Duodenal mucosa (tissue), 2 donors: ENCODE measurements around the gene QSOX2.

Experiments
- H3K27ac ChIP-seq: one replicate; pipeline ENCODE4 v1.7.0; 2013; ENCODE audit warnings: low read depth, low read length
- H3K27me3 ChIP-seq, 2 donors: one replicate each; pipeline ENCODE4 v1.7.0; 2013; ENCODE audit warnings: low read length in 2 of 2, control low read depth in 1 of 2; ENCODE audit not compliant: insufficient read depth in 2 of 2, control insufficient read depth in 1 of 2
- H3K36me3 ChIP-seq, 2 donors: one replicate each; pipeline ENCODE4 v1.7.0; 2013; ENCODE audit warnings: low read length in 2 of 2, control low read depth in 1 of 2; ENCODE audit not compliant: insufficient read depth in 2 of 2, control insufficient read depth in 1 of 2
- H3K4me1 ChIP-seq, 2 donors: one replicate each; pipeline ENCODE4 v1.7.0; 2013; ENCODE audit warnings: low read length in 2 of 2, control low read depth in 1 of 2; ENCODE audit not compliant: insufficient read depth in 2 of 2, control insufficient read depth in 1 of 2
- H3K4me3 ChIP-seq, 2 donors: one replicate each; pipeline ENCODE4 v1.7.0; 2013; ENCODE audit warnings: low read length in 2 of 2, low read depth in 1 of 2
- H3K9ac ChIP-seq, 2 donors: one replicate each; pipeline ENCODE4 v1.7.0; 2013; ENCODE audit warnings: low read length in 2 of 2, low read depth in 1 of 2
- H3K9me3 ChIP-seq, 2 donors: one replicate each; pipeline ENCODE4 v1.7.0; 2013; ENCODE audit warnings: low read length in 2 of 2, control low read depth in 1 of 2; ENCODE audit not compliant: control insufficient read depth in 1 of 2

QSOX2 gene

DNA sequence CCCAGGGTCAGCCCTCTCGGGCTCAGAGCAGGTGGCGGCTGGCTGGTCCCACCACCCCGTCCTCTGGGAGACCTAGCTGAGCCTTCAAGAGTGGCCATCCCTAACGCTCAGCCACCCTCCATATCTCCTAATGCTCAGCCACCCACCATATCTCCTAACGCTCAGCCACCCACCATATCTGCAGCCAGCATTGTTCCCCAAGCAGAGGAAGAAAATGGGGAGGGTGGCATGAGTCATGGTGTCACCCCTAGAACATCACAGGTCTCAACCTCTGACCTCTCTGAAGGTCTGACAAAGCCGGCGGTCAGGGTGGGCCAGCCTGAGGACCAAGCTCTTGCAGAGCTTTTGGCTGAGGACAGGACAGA, 55.4 kb downstream of the QSOX2 start:
- Histone ChIP-seq H3K9ac (no peak overlapping the region), H3K27me3 (peaks cover 19 to 41% of the 10 kb centered on the region in 2 donors), H3K4me1 (no peaks in the 10 kb centered on the region), H3K27ac (no peak overlapping the region), H3K9me3 (no peaks in the 10 kb centered on the region), H3K4me3 (no peak overlapping the region), H3K36me3 (no peaks in the 10 kb centered on the region)

DNA sequence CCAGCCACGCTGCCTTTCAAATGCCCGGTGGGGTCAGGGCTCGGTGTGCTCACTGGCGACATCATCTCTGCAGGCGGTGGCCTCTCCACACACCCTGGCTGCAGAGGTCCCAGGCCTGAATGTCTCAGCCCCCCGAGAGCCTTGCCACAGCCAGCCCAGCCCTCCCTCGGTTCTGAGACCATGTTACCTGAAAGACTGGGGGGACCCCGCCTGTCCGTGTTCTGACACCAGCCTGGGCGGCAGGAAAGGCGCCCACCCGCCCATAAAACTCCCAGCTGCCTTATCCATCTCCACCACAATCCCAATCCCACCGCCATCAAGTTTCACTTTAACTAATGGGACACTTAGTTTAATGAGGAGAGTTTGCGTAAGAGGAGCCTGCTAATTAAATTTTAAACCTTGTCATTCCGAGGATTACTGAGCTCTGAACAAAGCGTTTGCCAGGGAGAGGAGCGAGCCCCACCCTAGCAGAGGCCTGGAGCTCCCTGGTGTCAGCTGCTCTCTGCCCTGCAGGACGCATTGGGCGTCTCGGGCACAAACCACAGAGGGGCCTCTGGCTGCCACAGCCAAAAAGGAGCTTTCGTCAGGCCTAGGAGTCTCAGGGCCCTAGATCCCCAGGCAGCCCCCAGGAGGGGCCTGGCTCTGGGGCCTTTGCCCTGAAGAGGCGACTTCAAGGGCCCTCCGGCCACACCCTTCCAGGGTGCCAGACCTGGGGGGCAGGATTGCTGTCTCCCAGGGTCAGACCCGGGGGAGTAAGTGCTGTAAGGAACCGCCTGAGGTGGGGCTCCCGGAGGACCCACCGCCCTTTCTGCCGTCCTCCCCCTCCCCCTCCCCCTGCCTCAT, 56.0 kb downstream of the QSOX2 start:
- Histone ChIP-seq H3K9ac (no peak overlapping the region), H3K27me3 (peaks cover 23 to 36% of the 10 kb centered on the region in 2 donors), H3K27ac (no peak overlapping the region), H3K9me3 (no peaks in the 10 kb centered on the region), H3K4me3 (no peak overlapping the region), H3K4me1 (no peaks in the 10 kb centered on the region), H3K36me3 (no peaks in the 10 kb centered on the region)

DNA sequence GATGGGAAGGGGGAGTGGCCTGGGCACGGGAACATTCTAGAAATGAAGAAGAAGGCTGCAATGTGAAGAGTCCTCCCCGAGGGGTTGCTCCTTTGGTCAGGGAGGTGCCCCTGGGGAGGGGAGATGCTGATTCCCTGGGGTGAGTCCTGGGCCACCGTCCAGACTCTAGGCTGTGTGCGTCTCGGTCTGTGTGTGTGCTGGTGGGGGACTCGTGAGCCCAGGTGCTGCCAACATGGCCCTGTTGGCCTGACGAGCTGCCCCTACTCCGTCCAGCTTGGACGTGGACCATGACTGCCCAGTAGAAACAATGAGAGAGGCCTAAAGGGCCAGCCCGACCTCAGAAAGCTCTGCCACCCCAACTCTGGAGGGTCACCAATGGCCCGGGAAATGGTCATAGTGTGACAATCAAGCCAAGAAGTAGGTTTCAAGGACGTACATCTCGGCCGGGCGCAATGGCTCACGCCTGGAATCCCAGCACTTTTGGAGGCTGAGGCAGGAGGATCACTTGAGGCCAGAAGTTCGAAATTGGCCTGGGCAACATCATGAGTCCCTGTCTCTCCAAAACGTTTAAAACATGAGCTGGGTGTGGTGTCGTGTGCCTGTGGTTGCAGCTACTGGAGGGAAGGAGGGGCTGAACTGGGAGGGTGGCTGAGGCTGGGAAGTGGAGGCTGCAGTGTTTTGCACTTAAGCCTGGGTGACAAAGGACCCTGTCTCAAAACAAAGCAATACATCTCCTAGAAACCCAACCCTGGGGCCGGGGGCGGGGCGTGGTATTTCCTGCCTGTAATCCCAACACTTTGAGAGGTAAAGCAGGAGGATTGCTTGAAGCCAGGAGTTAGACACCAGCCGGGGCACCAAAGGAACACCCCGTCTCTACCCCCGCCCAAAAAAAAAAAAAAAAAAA, 57.7 kb downstream of the QSOX2 start:
- Histone ChIP-seq H3K9ac (no peak overlapping the region), H3K36me3 (no peaks in the 10 kb centered on the region), H3K27ac (no peak overlapping the region), H3K4me1 (no peaks in the 10 kb centered on the region), H3K27me3 (peaks cover 23 to 29% of the 10 kb centered on the region in 2 donors), H3K9me3 (no peaks in the 10 kb centered on the region), H3K4me3 (no peak overlapping the region)

DNA sequence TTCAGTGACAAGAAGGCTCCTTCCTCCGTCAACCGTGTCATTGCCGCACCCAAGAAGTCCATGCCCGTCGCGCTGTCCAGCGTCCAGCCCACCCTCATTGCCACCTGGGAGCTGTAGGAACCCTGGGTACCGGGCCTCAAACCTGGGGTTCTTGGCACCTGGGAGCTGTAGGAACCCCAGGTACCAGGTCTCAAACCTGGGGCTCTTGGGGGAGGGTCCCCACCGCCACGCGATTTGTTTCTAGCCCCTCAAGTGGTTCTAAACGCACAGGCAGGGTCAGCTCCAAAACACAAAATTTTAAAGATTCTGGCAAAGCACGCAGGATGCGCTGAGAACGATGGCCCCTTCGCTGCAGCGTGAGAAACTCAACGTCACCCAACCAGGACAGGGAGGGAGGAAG, 58.4 kb downstream of the QSOX2 start:
- H3K4me1 ChIP-seq, result peaks cover 0 to 4% of the 10 kb centered on the region in 2 donors
- H3K27me3 ChIP-seq, result peaks cover 20 to 22% of the 10 kb centered on the region in 2 donors
- no peaks in the 10 kb centered on the region for H3K9me3 ChIP-seq
- H3K4me3 ChIP-seq, result no peak overlapping the region
- H3K9ac ChIP-seq, result no peak overlapping the region
- H3K27ac ChIP-seq, result no peak overlapping the region
- H3K36me3 ChIP-seq, result no peaks in the 10 kb centered on the region

DNA sequence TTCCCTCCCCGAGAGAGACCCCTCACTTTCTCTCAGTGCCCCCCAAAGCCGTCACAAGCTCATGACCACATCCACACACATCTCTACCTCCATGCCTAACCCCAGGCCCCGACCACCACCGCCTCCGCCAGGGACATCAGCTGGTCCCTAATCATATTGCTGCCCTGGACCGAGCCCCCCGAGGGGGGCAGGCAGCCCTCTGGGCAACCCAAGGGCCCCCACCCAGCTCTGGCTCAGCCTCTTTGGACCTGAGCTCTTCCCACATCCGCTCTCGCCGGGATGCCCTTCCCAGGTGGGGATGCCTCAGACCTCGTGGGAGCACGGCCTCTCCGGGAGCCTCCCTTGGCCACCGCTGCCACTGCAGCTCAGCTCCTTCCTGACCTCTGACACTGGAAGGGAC, 59.2 kb downstream of the QSOX2 start:
- Histone ChIP-seq H3K9ac (no peak overlapping the region), H3K4me3 (no peak overlapping the region), H3K36me3 (no peaks in the 10 kb centered on the region), H3K27me3 (peaks cover 12 to 15% of the 10 kb centered on the region in 2 donors), H3K9me3 (no peaks in the 10 kb centered on the region), H3K4me1 (peaks cover 0 to 4% of the 10 kb centered on the region in 2 donors), H3K27ac (no peak overlapping the region)

DNA sequence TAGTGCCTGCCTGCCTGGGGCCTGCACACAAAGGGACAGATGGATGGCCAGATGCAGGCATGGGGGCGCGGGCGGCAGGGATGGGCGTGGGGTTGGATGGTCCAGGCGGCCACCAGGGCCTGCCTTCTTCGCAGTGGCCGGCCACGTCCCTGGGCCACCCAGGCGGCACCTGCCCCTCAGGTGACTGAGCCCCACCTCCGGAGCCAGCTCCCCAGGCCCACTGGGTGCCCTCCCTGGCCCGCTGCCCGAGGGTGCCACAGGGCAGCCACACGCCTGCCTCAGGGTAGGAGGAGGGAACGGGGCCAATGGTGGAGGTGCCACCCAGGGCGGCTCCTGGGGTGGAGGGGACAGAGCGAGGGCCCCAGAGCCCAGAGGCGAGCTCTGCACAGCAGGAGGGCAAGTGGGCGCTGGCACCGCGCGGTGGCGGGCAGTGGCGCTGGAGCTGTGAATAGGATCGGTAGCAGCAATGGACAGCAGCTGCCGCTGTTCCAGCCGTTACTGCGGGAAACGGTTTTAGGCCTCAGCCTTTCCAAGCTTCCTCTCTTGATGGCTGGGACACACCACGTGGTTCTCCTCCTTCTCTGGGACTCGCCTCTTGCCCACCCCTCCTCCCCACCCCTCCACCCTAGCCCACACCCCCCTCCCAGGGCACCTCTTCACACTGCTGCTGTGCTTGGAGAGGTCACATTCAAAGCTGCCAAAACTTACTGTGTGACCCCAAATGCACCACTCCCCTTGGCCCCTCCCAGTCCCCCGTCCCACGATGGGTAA, 59.8 kb downstream of the QSOX2 start:
- H3K4me1 ChIP-seq, result peaks cover 0 to 4% of the 10 kb centered on the region in 2 donors
- H3K9me3 ChIP-seq, result no peaks in the 10 kb centered on the region
- H3K4me3 ChIP-seq, result no peak overlapping the region
- no peak overlapping the region for H3K9ac ChIP-seq
- H3K27ac ChIP-seq, result no peak overlapping the region
- H3K36me3 ChIP-seq, result no peaks in the 10 kb centered on the region
- peaks cover 6 to 8% of the 10 kb centered on the region in 2 donors for H3K27me3 ChIP-seq

DNA sequence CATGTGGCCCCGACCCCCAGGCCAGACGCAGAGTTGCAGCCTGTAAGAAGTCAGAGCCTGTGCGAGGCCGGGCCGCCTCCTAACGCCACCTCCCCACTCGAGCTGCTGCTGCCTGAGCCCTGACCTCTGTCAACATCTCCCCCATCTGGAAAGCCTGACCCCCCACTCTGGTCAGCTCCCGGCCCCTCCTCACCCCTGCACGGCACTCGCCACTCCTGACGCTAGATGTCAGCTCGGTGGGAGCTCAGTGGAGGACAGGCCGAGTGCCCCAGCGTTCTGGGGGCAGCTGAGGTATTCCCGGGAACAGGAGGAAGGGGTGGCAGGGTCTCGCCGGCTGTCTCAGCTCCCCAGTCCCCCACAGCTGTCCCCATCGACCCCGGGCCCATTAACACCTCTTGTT, 60.5 kb downstream of the QSOX2 start:
- Histone ChIP-seq H3K9ac (no peak overlapping the region), H3K4me3 (no peak overlapping the region), H3K36me3 (no peaks in the 10 kb centered on the region), H3K27me3 (peaks cover 4 to 6% of the 10 kb centered on the region in 2 donors), H3K27ac (no peak overlapping the region), H3K4me1 (peaks cover 0 to 4% of the 10 kb centered on the region in 2 donors), H3K9me3 (no peaks in the 10 kb centered on the region)

DNA sequence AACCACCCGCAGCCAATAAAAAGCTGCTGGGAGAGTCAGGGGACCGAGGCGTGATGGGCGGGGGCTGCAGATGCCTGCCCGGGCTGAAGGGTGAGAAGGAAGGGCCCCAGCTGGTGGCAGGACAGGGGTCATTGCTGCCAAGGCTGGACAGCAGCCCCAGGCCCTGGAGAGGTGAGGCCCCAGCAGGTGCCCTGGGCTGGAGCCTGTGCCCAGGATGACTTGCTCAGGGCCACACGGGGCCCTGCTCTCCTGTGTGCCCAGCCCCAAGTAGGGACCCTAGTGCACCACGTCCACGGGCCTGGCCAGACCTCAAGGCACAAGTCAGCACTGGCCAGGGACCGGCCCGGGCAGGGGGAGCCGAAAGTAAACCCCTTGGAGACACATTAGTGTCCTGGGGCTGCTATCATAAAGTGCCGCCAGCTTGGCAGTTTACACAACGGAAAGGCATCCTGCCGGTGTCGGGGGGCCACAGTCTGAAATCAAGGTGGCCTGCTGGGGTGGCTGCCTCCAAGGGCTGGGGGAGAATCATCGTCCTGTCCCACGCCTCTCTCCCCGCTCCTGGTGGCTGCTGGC, 62.7 kb downstream of the QSOX2 start:
- Histone ChIP-seq H3K9ac (no peak overlapping the region), H3K4me1 (peaks cover 0 to 4% of the 10 kb centered on the region in 2 donors), H3K27me3 (peaks cover 4 to 5% of the 10 kb centered on the region in 2 donors), H3K9me3 (no peaks in the 10 kb centered on the region), H3K27ac (no peak overlapping the region), H3K4me3 (no peak overlapping the region), H3K36me3 (no peaks in the 10 kb centered on the region)

DNA sequence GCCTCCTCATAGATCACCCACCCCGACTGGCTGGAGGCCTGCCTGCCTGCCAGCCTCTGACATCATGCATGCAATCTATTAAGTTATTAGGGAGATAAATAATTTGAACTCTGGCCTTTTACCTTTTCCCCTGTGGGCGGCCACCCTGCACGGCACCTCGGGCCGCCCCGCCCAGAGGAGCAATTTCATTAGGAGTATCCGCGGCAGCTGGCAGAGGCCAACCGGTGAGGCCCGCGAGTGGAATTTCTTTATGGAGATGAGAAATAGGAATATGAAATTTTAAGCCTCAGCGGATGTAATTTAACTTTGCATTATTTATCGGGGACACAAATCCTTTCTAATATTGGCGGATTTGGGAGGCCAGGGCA, 63.2 kb downstream of the QSOX2 start:
- H3K27me3 ChIP-seq, result peaks cover 0 to 4% of the 10 kb centered on the region in 2 donors
- H3K27ac ChIP-seq, result no peak overlapping the region
- peaks cover 0 to 4% of the 10 kb centered on the region in 2 donors for H3K4me1 ChIP-seq
- no peaks in the 10 kb centered on the region for H3K9me3 ChIP-seq
- H3K9ac ChIP-seq, result no peak overlapping the region
- no peak overlapping the region for H3K4me3 ChIP-seq
- no peaks in the 10 kb centered on the region for H3K36me3 ChIP-seq
